Chondrocyte (in vitro differentiated cells): ENCODE data around the gene OSBPL1A. TPM values are rescaled to one million over a fixed set of nuclear protein-coding genes. Genes with fewer than 3 reads are reported as not detected.

ENCODE experiments used
- DNase-seq: peaks from one replicate; pipeline ENCODE4 v3.0.0; 2021; ENCODE audit warnings: mixed read lengths, low spot score
- H3K27ac Mint-ChIP-seq: one replicate; pipeline ENCODE4 v1.8.0; 2021; ENCODE audit warnings: mild to moderate bottlenecking, moderate library complexity, mixed read lengths; ENCODE audit not compliant: unreplicated experiment
- H3K27me3 Mint-ChIP-seq: 2 replicates; pipeline ENCODE4 v1.8.0; 2021; ENCODE audit warnings: low read depth, mixed read lengths
- H3K36me3 Mint-ChIP-seq: 2 replicates; pipeline ENCODE4 v1.8.0; 2021; ENCODE audit warnings: low read depth, mixed read lengths
- H3K4me1 Mint-ChIP-seq: 2 replicates; pipeline ENCODE4 v1.8.0; 2021; ENCODE audit warnings: low read depth, mild to moderate bottlenecking, mixed read lengths
- H3K4me3 Mint-ChIP-seq: one replicate; pipeline ENCODE4 v1.8.0; 2021; ENCODE audit warnings: mild to moderate bottlenecking, moderate library complexity, mixed read lengths; ENCODE audit not compliant: unreplicated experiment
- H3K9me3 Mint-ChIP-seq: 2 replicates; pipeline ENCODE4 v1.8.0; 2021; ENCODE audit warnings: low read depth, mixed read lengths
- CTCF ChIP-seq: fragments of 200-600 bp; sonication (generic); IDR thresholded peaks from 2 replicates; pipeline ENCODE4 v1.5.0; 2021; ENCODE audit warnings: antibody characterized with exemption, mild to moderate bottlenecking, moderate library complexity
- total RNA-seq: library from RNA; stranded (reverse); gene quantifications from 3 replicates; pipeline ENCODE4 v1.2.1, GENCODE V29; 2021

Gene OSBPL1A
- total RNA-seq, 1 donor from 2014 or later: 33.3 TPM

- H3K9me3 Mint-ChIP-seq: no peaks in the 10 kb centered on the region
- H3K36me3 Mint-ChIP-seq: no peaks in the 10 kb centered on the region
- no peak overlapping the region for H3K4me3 Mint-ChIP-seq
- peaks cover 17% of the 10 kb centered on the region for H3K4me1 Mint-ChIP-seq
- no peaks in the 10 kb centered on the region for H3K27me3 Mint-ChIP-seq
- DNase-seq: no peak
- no peak overlapping the region for H3K27ac Mint-ChIP-seq
- no peak for TF ChIP-seq CTCF
Measured at GRCh38 chr18:24326211-24326610, 71.4 kb downstream of the OSBPL1A start.

GRCh38 chr18:24322584-24323136 is 75.0 kb downstream of the OSBPL1A start:
- Mint-ChIP-seq H3K27ac (peak overlapping the region; percentile 93), H3K27me3 (no peaks in the 10 kb centered on the region), H3K4me3 (no peak overlapping the region), H3K4me1 (peaks cover 21% of the 10 kb centered on the region), H3K36me3 (no peaks in the 10 kb centered on the region), H3K9me3 (no peaks in the 10 kb centered on the region)
- DNase-seq: no peak
- no peak for TF ChIP-seq CTCF

- no peak for DNase-seq
- no peak overlapping the region for H3K4me3 Mint-ChIP-seq
- H3K9me3 Mint-ChIP-seq: no peaks in the 10 kb centered on the region
- no peaks in the 10 kb centered on the region for H3K36me3 Mint-ChIP-seq
- no peak for TF ChIP-seq CTCF
- H3K27ac Mint-ChIP-seq: no peak overlapping the region
- no peaks in the 10 kb centered on the region for H3K27me3 Mint-ChIP-seq
- H3K4me1 Mint-ChIP-seq: peaks cover 24% of the 10 kb centered on the region
Measured at GRCh38 chr18:24321071-24321470, 76.6 kb downstream of the OSBPL1A start.

GRCh38 chr18:24319757-24320156 is 77.9 kb downstream of the OSBPL1A start:
- Mint-ChIP-seq H3K36me3 (no peaks in the 10 kb centered on the region), H3K4me1 (peaks cover 24% of the 10 kb centered on the region), H3K27ac (no peak overlapping the region), H3K4me3 (no peak overlapping the region), H3K27me3 (no peaks in the 10 kb centered on the region), H3K9me3 (no peaks in the 10 kb centered on the region)
- no peak for TF ChIP-seq CTCF
- DNase-seq: no peak

- no peak overlapping the region for H3K4me3 Mint-ChIP-seq
- no peaks in the 10 kb centered on the region for H3K27me3 Mint-ChIP-seq
- no peak overlapping the region for H3K27ac Mint-ChIP-seq
- no peaks in the 10 kb centered on the region for H3K9me3 Mint-ChIP-seq
- no peak for DNase-seq
- no peaks in the 10 kb centered on the region for H3K36me3 Mint-ChIP-seq
- peaks cover 18% of the 10 kb centered on the region for H3K4me1 Mint-ChIP-seq
- no peak for TF ChIP-seq CTCF
Measured at GRCh38 chr18:24317370-24317769, 80.3 kb downstream of the OSBPL1A start.
